Neural cell (in vitro differentiated cells): Measurements from ENCODE around the gene C5.

Experiments used
- EP300 ChIP-seq: fragments of 450-650 bp; conservative IDR thresholded peaks from 2 replicates; pipeline ENCODE4 v1.6.1; 2014; ENCODE audit warnings: antibody characterized with exemption, mild to moderate bottlenecking, moderate library complexity; ENCODE audit not compliant: poor library complexity, severe bottlenecking
- MXI1 ChIP-seq: fragments of 450-650 bp; conservative IDR thresholded peaks from 2 replicates; pipeline ENCODE4 v1.6.1; 2014; ENCODE audit warnings: antibody characterized with exemption, mild to moderate bottlenecking; ENCODE audit not compliant: poor library complexity, severe bottlenecking
- RAD21 ChIP-seq: fragments of 450-650 bp; conservative IDR thresholded peaks from 2 replicates; pipeline ENCODE4 v1.6.1; 2014; ENCODE audit warnings: antibody characterized with exemption, mild to moderate bottlenecking, moderate library complexity
- REST ChIP-seq: IDR thresholded peaks from 2 replicates; pipeline ENCODE4 v1.6.1; 2012; ENCODE audit warnings: borderline replicate concordance
- TF ChIP-seq, protein P1 (sequence below): fragments of 450-650 bp; IDR thresholded peaks from 2 replicates; pipeline ENCODE4 v1.5.1; 2014; ENCODE audit warnings: antibody characterized with exemption, mild to moderate bottlenecking, moderate library complexity; ENCODE audit not compliant: poor library complexity, severe bottlenecking

GRCh38 chr9:120941046-120941770 lies 108.9 kb downstream of the C5 start:
- TF ChIP-seq EP300 = no peak
- TF ChIP-seq, protein P1, sequence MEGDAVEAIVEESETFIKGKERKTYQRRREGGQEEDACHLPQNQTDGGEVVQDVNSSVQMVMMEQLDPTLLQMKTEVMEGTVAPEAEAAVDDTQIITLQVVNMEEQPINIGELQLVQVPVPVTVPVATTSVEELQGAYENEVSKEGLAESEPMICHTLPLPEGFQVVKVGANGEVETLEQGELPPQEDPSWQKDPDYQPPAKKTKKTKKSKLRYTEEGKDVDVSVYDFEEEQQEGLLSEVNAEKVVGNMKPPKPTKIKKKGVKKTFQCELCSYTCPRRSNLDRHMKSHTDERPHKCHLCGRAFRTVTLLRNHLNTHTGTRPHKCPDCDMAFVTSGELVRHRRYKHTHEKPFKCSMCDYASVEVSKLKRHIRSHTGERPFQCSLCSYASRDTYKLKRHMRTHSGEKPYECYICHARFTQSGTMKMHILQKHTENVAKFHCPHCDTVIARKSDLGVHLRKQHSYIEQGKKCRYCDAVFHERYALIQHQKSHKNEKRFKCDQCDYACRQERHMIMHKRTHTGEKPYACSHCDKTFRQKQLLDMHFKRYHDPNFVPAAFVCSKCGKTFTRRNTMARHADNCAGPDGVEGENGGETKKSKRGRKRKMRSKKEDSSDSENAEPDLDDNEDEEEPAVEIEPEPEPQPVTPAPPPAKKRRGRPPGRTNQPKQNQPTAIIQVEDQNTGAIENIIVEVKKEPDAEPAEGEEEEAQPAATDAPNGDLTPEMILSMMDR = no peak
- no peak for TF ChIP-seq REST
- TF ChIP-seq RAD21 = no peak
- no peak for TF ChIP-seq MXI1
